Neural cell (in vitro differentiated cells): ENCODE results near the gene SNX10.

Source experiments
- POLR2AphosphoS5 ChIP-seq: IDR thresholded peaks from 2 replicates; pipeline ENCODE4 v1.6.1; 2012
- TAF1 ChIP-seq: IDR thresholded peaks from 2 replicates; pipeline ENCODE4 v1.6.1; 2012; ENCODE audit warnings: low read depth

GRCh38 chr7:26348234-26348851, 56.7 kb downstream of the SNX10 start:
- TF ChIP-seq TAF1 (no peak), POLR2AphosphoS5 (no peak)
